Sciatic nerve (tissue), 2 donors: ENCODE measurements around the gene LRFN2. TPM values are rescaled to one million over a fixed set of nuclear protein-coding genes. Genes with fewer than 3 reads are reported as not detected.

ENCODE experiments used
- ATAC-seq: fragments of 200-7000 bp; cut with Tn5 transposase; one replicate; pipeline ENCODE4 v1.9.1; 2020; ENCODE audit warnings: mild to moderate bottlenecking, moderate library complexity
- DNase-seq: peaks from one replicate; pipeline ENCODE4 v3.0.0-alpha.2; 2020; ENCODE audit warnings: low spot score
- intact Hi-C: fragments of 100-400 bp; cut with DNase I; formaldehyde crosslinking; loops from one replicate; pipeline ENCODE4 v1.14.2; 2022
- total RNA-seq: library from RNA; stranded (reverse); fragmentation: NEBNext Ultra II Directional; extraction: Animal tissue kit (Norgen Biotek cat#: 25700); gene quantifications from one replicate; pipeline ENCODE4 v1.2.1, GENCODE V29; 2021
- donor health status: DM: no; HTN: no; CAD: no.
- donor health status: DM: no; HTN: no; CAD: no.

The LRFN2 gene
- 0.13 TPM for total RNA-seq

GRCh38 chr6:40587240-40588069, at the start of gene LRFN2:
TSS of gene LRFN2 (minus strand) at chr6:40587364.
- peak; percentile 78 for DNase-seq
- intact Hi-C loops = no loop called here

GRCh38 chr6:40634429-40634828, 47.3 kb upstream of the LRFN2 start:
- DNase-seq (no peak), ATAC-seq (no peak)
- intact Hi-C loops = no loop called here

More at GRCh38 chr6:40587240-40588069, at the start of gene LRFN2:
- ATAC-seq = peak; percentile 91

- intact Hi-C loops = no loop called here
Observed at GRCh38 chr6:40631744-40632143, 44.6 kb upstream of the LRFN2 start.

GRCh38 chr6:40630488-40630887, 43.3 kb upstream of the LRFN2 start:
- ATAC-seq = no peak
- no peak for DNase-seq
- intact Hi-C loops = no loop called here

More at GRCh38 chr6:40631744-40632143, 44.6 kb upstream of the LRFN2 start:
- DNase-seq (no peak), ATAC-seq (no peak)

GRCh38 chr6:40630051-40630450, 42.9 kb upstream of the LRFN2 start:
- intact Hi-C loops = no loop called here
- DNase-seq (no peak), ATAC-seq (no peak)

- intact Hi-C loops = no loop called here
- DNase-seq = no peak
- no peak for ATAC-seq
Observed at GRCh38 chr6:40629463-40629862, 42.3 kb upstream of the LRFN2 start.

GRCh38 chr6:40627316-40627715, 40.2 kb upstream of the LRFN2 start:
- no peak for DNase-seq
- ATAC-seq = no peak
- intact Hi-C loops = no loop called here

GRCh38 chr6:40626886-40627285, 39.7 kb upstream of the LRFN2 start:
- intact Hi-C loops = no loop called here

GRCh38 chr6:40623932-40624331, 36.8 kb upstream of the LRFN2 start:
- ATAC-seq = no peak
- intact Hi-C loops = no loop called here
- DNase-seq = no peak

More at GRCh38 chr6:40626886-40627285, 39.7 kb upstream of the LRFN2 start:
- ATAC-seq (no peak), DNase-seq (no peak)

- no peak for DNase-seq
- intact Hi-C loops = no loop called here
- ATAC-seq = no peak
Observed at GRCh38 chr6:40623178-40623577, 36.0 kb upstream of the LRFN2 start.

- DNase-seq (no peak), ATAC-seq (no peak)
- intact Hi-C loops = no loop called here
Observed at GRCh38 chr6:40620574-40621240, 33.5 kb upstream of the LRFN2 start.

- DNase-seq = no peak
- no peak for ATAC-seq
- intact Hi-C loops = no loop called here
Observed at GRCh38 chr6:40614671-40615070, 27.5 kb upstream of the LRFN2 start.

GRCh38 chr6:40611912-40612311, 24.7 kb upstream of the LRFN2 start:
- ATAC-seq (no peak), DNase-seq (no peak)
- intact Hi-C loops = no loop called here

GRCh38 chr6:40611434-40611833, 24.3 kb upstream of the LRFN2 start:
- no peak for ATAC-seq
- intact Hi-C loops = no loop called here

GRCh38 chr6:40610229-40610628, 23.1 kb upstream of the LRFN2 start:
- ATAC-seq (no peak), DNase-seq (no peak)
- intact Hi-C loops = no loop called here

More at GRCh38 chr6:40611434-40611833, 24.3 kb upstream of the LRFN2 start:
- no peak for DNase-seq

GRCh38 chr6:40606981-40607380, 19.8 kb upstream of the LRFN2 start:
- intact Hi-C loops = no loop called here
- no peak for ATAC-seq
- no peak for DNase-seq

GRCh38 chr6:40606526-40606925, 19.4 kb upstream of the LRFN2 start:
- intact Hi-C loops = no loop called here
- no peak for DNase-seq

GRCh38 chr6:40604082-40604481, 16.9 kb upstream of the LRFN2 start:
- no peak for DNase-seq
- intact Hi-C loops = no loop called here
- no peak for ATAC-seq

More at GRCh38 chr6:40606526-40606925, 19.4 kb upstream of the LRFN2 start:
- no peak for ATAC-seq

- DNase-seq (no peak), ATAC-seq (no peak)
- intact Hi-C loops = no loop called here
Observed at GRCh38 chr6:40599555-40599954, 12.4 kb upstream of the LRFN2 start.

- intact Hi-C loops = no loop called here
Observed at GRCh38 chr6:40598516-40598915, 11.4 kb upstream of the LRFN2 start.

More at GRCh38 chr6:40598516-40598915, 11.4 kb upstream of the LRFN2 start:
- DNase-seq = no peak
- ATAC-seq = no peak
